Measurements from ENCODE around the gene IRF9.

DNA sequence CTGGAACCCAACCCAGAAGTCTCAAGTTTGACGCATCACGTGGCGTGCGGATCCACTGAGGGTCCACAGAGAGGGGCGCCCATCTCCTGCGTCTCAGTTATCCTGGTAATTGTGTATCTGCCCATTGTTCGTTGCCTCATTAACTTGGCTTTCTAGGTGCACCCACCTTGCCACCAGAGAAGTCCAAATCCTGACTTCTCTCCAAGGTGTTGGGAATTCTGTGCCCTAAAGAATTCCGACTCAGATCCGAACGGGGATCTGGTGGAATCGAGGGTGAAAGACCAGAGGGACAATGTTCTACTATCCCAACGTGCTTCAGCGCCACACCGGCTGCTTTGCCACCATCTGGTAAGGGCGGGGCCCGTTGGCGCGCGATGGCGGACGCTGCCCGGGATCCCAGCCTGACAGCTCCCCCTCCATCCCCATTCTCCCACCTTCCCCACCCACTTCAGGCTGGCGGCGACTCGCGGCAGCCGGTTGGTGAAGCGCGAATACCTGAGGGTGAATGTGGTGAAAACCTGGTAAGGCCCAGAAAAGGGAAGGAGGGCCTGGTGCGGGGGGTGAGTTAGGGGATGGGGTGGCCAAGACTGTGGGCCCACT, 11.3 kb downstream of the IRF9 start:
- TF ChIP-seq, protein P1, sequence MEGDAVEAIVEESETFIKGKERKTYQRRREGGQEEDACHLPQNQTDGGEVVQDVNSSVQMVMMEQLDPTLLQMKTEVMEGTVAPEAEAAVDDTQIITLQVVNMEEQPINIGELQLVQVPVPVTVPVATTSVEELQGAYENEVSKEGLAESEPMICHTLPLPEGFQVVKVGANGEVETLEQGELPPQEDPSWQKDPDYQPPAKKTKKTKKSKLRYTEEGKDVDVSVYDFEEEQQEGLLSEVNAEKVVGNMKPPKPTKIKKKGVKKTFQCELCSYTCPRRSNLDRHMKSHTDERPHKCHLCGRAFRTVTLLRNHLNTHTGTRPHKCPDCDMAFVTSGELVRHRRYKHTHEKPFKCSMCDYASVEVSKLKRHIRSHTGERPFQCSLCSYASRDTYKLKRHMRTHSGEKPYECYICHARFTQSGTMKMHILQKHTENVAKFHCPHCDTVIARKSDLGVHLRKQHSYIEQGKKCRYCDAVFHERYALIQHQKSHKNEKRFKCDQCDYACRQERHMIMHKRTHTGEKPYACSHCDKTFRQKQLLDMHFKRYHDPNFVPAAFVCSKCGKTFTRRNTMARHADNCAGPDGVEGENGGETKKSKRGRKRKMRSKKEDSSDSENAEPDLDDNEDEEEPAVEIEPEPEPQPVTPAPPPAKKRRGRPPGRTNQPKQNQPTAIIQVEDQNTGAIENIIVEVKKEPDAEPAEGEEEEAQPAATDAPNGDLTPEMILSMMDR (conservative IDR thresholded peaks at IDR 0.05; ENCODE audit: low read depth, low read length), result no peak
- TF ChIP-seq CEBPB (IDR thresholded peaks at IDR 0.05; ENCODE audit: low read depth, low read length) (no peak), POLR2A (IDR thresholded peaks at IDR 0.05; ENCODE audit: low read depth, low read length) (no peak), BHLHE40 (IDR thresholded peaks at IDR 0.05; ENCODE audit: low read depth, low read length) (no peak), MAFK (IDR thresholded peaks at IDR 0.05; ENCODE audit: low read depth, low read length) (no peak), MXI1 (IDR thresholded peaks at IDR 0.05; ENCODE audit: borderline replicate concordance, low read depth, low read length) (no peak)
- TF ChIP-seq, protein P2, sequence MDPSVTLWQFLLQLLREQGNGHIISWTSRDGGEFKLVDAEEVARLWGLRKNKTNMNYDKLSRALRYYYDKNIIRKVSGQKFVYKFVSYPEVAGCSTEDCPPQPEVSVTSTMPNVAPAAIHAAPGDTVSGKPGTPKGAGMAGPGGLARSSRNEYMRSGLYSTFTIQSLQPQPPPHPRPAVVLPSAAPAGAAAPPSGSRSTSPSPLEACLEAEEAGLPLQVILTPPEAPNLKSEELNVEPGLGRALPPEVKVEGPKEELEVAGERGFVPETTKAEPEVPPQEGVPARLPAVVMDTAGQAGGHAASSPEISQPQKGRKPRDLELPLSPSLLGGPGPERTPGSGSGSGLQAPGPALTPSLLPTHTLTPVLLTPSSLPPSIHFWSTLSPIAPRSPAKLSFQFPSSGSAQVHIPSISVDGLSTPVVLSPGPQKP (IDR thresholded peaks at IDR 0.05; ENCODE audit: borderline replicate concordance, low read depth, low read length), result no peak

All from IMR-90 (cell line).